Lung microvascular endothelial cell (primary cell): Measurements from ENCODE around the gene KIF26A. TPM values are rescaled to one million over a fixed set of nuclear protein-coding genes. Genes with fewer than 3 reads are reported as not detected.

Experiments
- DNase-seq, 2 donors: peaks; one replicate each; pipeline versions ENCODE4 v3.0.0 to v3.0.0-alpha.2; 2010; ENCODE audit warnings: low read depth in 2 of 2
- total RNA-seq: library from RNA; depleted of rRNA; stranded (reverse); fragments of >200 nt; gene quantifications from 2 replicates; pipeline ENCODE4 v1.2.1, GENCODE V29; 2014

The KIF26A gene
- total RNA-seq, 1 donor from 2014 or later: 24.0 TPM

DNA sequence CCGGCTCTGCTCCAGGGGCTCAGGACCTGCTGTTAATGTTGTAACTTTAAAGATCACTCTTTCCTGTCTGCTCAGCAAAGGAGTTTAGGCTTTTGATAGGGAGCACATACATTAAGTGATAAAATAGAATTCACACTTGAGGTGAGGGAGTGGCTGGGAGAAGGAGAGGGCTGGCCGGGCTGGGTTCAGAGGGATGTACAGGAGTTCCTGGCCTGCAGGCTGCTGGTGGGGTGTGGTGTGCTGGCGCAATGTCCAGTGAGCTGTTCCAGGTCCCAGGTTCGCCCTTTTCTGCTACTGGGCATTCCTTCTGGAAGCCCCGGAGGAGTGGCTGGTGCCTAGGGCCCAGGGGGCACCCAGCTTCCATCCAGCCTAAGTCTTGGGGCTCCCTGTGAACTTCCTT is 17.8 kb downstream of the KIF26A start:
- no peak for DNase-seq

DNA sequence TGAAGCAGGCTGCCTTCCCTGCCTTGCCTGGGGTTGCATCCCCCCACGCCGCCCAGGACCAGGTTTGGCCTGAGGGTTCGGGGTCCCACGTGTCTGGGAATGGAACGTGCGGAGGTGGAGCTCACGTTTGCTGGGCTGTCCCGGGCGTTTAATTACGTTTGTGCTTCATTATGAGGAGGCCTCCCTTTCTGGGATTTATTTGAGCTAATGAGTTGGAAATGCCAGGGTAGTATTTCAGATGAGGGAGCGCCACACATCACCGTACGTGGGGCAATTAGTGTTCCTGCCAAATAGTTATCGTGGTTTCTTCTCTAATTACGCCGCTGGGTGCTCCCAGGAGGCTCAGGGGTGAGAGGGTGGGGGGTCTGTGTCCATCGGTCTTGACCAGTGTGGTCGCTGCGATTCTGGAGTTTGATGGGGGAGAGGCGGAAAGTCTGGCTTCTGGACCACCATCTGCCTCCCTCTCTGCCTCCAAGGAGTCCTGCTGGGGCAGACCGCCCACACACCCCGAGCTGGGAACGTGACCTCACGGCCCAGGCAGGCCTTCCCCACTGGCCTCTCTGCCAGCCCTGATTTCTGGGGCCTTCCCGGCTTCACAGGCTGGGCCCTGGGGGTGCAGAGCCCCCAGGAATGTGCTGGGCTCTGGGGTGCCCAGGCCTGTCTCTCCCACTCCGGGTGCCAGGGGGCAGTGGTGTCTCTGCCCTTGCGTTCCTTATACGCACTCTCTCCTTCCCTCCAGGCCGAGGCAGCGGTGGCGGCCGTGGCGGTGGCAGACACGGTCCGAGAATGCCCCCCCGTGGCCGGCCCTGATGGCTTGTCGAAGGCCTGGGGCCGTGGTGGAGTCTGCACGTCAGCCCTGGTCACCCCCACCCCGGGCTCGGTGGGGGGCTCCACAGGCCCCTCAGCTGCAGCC is 18.9 kb downstream of the KIF26A start:
- no peak for DNase-seq

DNA sequence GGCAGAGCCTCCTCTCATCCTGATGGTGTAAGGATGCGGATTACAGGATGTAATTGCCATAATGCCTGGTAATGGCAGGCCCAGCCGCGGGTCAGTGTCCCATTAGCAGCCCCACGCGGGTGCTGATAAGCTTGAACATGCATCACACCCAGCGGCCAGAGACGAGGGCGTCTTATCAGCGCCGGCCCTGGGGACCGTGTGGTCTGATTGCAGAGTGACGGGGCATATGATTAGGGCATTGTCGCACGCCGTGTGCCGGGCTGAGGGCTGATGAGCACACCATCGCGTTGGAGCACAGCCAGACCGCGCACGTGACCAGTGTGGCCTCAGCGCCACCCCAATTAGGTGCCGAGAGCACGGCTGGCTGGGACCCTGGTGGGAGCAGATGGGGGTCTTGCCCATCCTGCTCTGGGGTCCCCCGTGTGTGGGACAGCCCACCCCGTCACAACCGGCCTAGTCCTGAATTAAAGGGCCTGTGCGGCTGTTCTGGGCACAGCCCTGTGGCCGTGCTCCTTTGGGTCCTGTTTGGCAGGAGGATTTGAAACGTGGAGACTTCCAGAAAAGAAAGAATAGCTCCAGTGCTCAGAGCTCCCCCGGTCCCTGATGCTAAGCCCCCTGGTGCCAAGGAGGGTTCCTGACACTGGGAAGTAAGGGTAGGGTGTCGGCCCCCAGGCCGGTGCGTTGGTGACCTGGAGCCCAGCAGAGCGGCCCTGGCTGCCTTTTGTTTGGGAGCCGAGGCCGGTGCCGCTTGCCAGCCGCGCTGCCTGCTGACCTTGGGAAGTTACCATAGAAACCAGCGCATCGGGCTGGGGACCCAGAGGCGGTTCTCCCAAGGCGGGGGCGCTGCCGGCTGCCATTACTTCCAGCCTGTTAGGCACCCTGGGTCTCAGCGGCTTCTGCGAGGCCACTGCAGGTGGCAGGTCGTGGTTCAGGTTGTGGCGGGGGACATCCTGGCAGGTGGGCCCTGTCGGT is 20.7 kb downstream of the KIF26A start:
- no peak for DNase-seq

DNA sequence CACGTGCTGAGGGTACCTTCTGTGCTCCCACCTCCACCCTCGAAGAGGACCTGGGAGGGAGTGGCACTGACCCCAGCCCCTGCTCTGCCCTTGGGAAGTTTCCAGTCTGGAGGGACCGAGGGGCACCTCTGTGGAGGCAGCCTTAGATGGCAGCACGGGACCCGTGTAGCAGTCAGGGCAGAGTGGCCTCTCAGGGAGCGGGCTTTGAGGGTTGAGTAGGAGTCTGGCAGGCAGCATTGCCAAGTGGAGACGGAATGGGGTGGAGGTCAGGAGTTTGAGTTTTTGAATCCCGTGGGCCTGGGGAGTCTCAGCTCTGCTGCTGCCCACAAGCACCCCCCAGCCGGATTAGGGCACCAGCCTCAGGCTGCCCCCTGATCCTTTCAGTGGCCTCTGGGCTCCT is 21.6 kb downstream of the KIF26A start:
- DNase-seq: no peak

DNA sequence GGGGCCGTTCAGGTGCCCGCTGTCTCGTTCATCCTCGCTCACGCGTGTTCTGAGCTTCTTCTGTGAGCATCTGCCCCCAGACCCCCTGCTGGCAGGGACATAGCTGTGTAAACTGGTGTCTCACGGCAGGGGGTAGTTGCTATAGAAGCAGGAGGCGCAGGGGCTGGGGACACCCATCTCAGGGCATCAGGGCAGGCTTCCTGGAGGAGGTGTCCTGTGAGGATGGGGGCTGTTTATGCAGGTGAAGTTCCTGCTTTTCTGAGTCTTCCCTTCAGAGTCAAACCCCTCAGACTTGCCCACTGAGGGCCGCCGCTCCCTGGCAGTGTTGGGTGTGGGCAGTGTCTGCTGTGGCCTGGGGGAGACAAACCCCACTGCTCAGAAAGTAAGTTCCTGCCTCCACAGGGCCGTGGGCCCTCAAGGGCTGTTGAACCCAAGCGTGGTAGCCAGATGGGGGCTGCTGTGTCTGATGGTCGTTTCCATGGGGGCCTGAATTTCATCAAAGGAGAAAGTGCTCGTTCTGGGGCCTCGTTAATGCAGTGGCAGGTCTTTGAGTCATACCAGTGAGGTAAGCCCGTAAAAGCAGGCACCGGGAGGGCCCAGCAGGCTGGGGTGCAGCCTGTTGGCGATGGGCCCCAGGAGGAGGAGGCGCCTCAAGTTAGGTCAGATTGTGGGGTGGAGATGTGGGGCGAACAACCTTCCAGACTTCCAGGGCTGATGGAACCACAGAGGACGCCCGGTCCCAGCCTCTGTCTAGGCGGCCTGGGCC is 23.4 kb downstream of the KIF26A start:
- DNase-seq: no peak

DNA sequence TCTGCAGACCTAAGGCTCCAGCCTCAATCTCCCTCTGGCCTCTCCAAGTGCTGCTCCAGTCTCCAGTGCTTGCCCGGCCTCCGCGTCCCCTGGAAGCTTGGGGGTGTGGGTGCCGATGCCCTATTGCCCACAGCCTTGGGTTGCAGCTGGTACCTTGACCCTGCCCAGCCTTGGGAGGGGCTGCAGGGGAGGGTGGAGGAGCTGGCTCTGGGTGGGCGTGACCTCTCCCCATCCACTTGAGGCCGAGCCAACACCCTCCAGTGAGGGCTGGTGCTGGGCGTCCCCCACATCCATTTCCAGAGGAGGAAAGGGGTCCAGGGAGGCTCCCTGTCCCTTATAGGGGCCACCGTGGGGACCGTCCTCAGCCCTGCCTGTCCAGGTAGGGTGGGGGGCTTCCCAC is 24.1 kb downstream of the KIF26A start:
- no peak for DNase-seq

DNA sequence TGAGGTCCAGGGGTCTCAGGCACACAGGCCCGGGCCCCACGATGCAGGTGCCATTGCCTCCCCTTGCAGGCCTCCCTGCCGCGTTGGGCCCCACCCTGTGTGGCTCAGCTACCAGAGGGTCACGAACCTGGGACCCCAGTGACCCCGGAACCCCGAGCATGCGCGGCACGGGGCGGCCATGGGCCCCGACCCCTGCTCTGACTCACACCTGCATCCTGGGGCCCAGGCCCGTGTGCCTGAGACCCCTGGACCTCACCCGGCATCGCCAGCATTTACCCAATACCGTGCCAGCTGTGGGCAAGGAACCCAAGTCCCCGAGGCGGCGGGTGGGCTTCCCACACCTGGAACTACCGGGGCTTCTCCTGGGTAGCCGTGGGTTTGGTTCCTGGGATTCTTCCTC is 25.2 kb downstream of the KIF26A start:
- DNase-seq: no peak

DNA sequence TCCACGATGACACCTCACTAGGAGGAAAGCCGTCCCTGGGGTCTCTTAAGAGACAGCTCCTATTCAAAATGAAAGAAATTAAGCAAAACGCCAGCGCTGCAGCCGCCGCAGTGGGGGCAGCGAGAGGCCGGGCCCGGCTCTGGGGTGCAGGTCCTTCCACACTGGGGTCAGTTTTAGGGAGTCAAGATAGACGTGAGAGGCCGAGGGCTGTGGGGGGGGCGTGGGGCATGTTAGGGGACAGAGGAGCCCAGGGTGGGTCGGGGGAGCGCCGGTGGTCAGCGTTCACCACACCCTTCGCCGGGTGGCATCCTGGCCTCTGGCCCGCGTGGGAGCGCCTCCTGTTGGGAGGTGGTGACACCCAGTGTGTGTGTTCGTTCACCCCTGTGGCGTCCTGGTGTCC is 25.7 kb downstream of the KIF26A start:
- DNase-seq: no peak

DNA sequence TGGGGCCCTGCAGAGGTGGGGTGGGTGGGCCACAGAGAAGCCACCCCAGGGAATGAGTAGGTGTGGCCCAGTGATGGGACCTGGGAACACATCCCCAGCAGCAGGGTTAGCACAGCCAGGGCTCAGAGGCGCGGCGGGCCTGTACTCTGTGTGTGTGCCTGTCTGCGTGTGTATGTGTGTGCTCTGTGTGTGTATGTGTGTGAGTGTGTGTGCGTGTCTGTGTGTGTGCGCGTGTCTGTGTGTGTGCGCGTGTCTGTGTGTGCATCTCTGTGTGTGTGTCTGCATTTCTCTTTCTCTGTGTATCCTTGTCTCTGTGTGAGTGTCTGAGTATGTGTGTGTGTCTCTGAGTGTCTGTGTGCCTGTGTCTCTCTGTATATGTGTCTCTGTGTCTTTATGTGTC is 26.1 kb downstream of the KIF26A start:
- no peak for DNase-seq

DNA sequence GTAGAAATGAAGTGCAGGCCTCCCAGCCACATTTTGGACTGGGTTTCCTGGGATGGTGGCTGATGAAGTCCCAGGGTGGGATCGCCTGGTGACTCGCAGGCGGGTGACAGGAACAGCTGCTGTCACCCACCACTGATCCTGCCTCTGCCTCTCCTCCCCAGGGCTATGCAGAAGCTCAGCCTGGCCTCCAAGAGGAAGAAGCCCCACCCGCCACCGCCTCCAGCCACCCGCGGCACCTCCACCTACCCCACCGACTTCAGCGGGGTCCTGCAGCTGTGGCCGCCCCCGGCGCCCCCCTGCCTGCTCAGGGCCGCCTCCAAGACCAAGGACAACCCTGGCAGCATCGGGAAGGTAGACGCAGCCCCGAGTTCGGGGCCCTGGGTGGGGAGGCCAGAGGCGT is 28.3 kb downstream of the KIF26A start:
- no peak for DNase-seq

DNA sequence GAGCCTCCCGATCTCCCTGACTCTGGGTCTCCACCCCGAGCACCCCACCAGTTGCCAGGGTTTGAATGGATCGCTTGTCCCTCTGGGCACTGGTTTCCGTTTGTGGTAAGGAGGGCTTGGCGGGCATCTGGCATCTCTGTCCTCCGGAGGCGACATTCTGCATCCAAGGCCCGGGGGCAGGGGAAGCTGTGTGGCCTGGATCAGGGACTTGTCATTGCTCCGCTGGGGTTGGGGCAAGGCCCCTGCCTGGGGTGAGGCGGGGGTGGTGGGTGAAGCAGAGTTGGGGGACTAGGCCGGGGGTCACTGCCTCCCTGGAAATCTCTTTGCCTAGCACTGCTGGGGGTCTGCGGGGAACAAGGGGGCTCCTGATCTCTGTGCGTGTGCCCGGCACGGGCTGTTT is 30.2 kb downstream of the KIF26A start:
- no peak for DNase-seq

DNA sequence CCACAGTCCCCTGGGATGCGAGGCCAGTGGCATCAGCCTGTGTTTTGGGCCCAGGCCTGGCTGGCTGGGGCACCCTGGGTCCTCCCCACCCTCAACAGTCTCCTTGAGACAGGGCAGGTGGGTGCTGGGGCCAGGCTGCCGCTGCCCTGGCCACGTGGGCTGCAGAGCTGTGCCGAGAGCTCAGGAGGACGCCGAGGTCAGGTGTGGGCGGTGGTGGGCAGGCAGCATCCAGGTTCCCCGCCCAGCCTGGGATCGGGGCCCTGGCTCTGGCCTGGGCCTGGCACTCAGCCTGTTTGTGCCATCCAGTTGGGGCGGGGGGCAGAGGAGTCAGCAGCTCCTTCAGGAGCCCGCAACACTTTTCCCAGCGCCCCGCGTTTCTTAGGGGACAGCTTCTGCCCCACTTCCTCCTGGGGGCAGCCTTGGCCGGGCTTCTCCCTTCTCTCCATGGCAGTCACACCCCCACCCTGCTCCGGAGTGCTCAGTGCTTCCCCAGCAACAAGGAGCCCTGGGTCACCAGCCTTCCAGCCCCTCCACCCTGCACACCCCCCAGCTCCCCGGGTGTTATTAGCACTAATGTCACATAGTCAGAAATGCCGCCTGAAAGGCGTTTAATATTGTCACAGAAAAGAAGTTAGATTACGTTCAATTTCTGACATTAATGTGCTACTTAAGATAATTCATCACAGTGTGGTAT is 30.8 kb downstream of the KIF26A start:
- no peak for DNase-seq

DNA sequence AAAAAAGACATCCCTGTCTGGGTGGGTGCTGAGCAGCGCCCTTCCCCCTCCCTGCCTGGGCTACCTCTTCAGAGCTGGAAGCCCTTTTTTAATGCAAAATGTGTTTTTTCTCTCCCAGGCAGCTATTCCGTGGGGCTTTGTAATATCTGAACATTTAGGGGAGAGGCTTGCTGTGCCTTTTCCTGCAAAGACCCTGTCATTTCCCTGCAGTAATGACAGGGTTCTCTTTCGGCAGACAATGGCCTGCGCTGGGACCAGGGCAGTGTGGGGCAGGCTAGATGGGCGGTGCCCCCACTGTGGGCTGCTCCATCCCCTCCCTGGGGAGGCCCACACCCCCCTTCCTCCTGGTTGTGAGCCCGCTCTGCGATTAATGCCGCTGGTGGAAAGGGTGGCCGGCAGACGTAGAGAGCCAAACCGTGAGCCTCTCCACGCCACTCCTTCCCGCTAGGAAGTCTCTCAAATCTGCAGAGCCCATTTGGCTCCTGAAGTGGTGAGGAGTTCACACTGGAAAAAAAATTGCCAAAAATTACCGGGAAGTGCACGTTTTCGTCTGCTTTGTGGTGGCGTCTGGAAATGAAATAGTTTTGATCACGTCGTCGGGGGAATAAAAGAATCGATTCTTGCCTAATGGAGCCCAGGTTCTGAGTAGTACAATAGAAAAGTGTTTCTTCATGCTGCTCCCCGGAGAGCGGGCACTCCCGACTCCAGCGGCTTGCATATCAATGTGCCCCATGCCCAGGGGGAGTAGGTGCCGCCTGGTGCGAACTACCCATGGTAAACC is 31.5 kb downstream of the KIF26A start:
- DNase-seq: no peak

DNA sequence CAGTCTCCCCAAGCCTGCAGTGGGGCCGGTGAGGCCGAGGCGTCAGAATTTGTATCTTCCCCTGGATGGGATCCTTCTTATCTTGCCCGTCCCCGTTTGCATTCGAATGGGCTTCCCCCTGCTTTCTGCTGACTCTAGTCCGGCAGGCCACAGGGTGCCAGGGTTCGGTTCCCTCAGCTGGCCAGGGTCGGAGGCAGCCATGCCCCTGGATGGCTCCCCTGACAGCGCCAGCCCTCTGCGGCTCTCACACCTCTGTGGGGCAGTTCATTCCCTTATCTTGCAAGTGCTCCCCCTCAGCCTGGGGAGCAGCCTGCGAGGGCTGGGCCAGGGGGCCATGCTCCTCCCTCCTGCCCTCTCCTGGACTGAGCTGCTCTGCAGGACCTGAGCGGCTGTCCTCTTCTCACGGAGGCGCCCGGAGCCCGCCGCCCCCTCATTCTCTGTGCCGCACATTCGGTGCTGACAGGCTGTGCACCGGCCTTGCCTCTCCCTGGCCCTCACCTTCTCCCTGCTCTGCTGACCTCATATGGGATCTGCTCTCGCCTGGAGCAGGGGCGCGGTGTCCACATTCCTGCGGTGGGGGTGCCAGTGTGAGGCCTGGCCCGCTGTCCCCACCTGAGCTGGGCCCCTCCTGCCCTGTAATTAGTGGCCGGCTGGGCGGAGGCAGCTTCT is 32.8 kb downstream of the KIF26A start:
- DNase-seq: no peak

DNA sequence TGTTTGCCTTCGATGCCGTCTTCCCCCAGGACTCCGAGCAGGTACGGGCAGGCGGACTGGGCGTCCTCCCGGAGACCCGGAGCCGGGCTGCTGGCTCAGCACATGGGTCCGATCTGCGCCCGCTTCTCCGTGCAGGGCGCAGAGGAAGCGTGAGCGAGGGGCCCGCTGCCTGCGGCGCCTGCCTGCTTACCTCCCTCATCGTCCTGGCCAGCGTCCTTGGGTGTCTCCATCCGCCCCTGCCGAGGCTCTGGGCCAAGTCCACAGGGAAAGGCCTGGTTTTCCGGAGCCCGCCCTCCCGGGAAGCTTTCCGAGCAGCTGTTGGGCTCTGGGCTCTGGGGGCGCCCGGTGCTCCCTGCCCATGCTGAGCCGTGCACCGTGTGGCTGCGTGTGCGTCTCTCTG is 33.5 kb downstream of the KIF26A start:
- DNase-seq: no peak

DNA sequence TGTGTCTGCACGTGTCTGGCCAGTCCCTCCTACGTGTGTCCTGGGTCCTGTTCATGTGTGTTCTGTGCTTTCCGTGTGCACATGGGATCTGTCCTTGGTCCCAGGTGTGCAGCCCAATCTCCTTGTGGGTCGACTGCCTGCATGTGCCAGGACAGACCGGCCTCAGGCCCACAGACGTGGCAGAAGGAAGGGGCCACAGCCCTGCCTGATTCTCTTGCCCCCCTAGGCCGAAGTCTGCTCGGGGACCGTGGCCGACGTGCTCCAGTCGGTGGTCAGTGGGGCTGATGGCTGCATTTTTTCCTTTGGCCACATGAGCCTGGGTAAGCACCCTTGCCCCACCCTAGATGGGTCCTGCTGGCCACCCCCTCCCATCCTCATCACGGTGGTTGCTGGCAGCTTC is 34.0 kb downstream of the KIF26A start:
- no peak for DNase-seq

DNA sequence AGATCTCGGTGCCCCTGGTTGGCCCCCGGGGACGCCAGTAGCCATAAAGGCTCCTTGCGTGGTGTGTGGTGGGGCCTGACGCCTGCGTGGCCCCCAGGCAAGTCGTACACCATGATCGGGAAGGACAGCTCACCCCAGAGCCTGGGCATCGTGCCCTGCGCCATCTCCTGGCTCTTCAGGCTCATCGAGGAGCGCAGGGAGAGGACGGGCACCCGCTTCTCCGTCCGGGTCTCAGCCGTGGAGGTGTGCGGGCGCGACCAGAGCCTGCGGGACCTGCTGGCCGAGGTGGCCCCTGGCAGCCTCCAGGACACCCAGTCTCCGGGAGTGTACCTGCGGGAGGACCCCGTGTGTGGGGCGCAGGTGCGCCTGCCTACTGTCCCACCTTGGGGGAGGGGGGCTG is 34.5 kb downstream of the KIF26A start:
- DNase-seq: no peak

DNA sequence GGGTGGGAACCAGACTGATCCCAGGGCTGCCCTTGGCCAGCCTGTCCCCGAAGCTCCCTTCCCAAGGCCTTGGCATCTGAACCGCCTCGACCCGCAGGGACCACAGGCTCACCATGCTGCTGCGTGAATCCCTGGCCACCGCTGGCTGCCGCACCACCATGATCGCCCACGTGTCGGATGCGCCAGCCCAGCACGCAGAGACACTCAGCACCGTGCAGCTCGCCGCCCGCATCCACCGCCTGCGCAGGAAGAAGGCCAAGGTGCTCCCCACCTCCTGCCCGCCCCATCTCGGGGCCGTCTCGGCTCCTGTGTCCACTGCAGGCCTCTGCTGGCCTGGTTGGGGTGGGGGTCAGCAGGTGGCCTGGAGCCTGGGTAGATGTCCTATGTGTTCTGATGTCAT is 35.7 kb downstream of the KIF26A start:
- no peak for DNase-seq

DNA sequence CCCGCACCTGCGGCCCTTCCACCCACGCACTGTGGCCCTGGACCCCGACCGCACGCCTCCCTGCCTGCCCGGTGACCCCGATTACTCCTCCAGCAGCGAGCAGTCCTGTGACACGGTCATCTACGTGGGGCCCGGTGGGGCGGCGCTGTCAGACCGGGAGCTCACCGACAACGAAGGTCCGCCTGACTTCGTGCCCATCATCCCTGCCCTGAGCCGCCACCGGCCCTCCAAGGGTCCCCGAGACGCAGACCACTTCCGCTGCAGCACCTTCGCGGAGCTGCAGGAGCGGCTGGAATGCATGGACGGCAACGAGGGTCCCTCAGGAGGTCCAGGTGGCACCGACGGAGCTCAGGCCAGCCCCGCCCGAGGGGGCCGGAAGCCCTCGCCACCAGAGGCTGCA is 36.7 kb downstream of the KIF26A start:
- DNase-seq: no peak

DNA sequence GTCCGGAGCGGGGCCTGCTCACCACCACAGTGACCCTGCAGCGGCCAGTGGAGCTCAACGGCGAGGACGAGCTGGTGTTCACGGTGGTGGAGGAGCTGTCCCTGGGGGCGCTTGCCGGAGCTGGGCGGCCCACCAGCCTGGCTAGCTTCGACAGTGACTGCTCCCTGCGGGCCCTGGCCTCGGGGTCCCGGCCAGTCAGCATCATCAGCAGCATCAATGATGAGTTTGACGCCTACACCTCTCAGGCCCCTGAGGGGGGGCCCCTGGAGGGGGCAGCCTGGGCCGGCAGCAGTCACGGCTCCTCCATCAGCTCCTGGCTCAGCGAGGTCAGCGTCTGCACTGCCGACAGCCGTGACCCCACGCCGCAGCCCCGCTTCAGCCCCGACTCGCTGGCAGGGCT is 37.4 kb downstream of the KIF26A start:
- DNase-seq: no peak
